ENCODE results near the gene PID1. TPM values are rescaled to one million over a fixed set of nuclear protein-coding genes. Genes with fewer than 3 reads are reported as not detected.

Gene PID1
- total RNA-seq, 1 experiment from 2014 or later: 2.9 TPM

DNA sequence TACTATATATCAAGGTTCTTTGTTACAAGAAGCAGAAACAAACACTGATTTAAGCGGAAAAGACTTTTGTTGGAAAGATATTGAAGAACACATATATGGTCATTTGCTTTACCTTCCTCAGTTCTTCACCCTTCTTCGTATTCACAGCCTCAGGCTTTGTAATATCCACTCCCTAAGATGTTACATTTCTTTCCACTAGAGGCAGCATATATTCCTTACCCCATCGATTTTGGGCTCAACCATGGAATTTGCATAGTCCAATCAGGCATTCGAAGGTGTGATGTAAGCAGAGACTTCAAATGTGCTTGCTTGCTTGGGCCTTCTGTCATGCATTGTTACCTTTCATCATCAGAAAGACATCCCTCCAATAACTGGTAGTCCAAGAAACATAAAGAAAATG is 287.4 kb downstream of the PID1 start:
- intact Hi-C loops (cut with micrococcal nuclease; ENCODE audit: unreplicated experiment) (no loop called here), in situ Hi-C loops (cut with HindIII; ENCODE audit: low pct_unique_long_range_greater_than_20kb, low sequenced_read_pairs) (no loop called here)
- ChIA-PET POLR2A (no interaction called here), CTCF (no interaction called here)
- TF ChIP-seq, protein P1, sequence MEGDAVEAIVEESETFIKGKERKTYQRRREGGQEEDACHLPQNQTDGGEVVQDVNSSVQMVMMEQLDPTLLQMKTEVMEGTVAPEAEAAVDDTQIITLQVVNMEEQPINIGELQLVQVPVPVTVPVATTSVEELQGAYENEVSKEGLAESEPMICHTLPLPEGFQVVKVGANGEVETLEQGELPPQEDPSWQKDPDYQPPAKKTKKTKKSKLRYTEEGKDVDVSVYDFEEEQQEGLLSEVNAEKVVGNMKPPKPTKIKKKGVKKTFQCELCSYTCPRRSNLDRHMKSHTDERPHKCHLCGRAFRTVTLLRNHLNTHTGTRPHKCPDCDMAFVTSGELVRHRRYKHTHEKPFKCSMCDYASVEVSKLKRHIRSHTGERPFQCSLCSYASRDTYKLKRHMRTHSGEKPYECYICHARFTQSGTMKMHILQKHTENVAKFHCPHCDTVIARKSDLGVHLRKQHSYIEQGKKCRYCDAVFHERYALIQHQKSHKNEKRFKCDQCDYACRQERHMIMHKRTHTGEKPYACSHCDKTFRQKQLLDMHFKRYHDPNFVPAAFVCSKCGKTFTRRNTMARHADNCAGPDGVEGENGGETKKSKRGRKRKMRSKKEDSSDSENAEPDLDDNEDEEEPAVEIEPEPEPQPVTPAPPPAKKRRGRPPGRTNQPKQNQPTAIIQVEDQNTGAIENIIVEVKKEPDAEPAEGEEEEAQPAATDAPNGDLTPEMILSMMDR (IDR thresholded peaks at IDR 0.05): no peak
- Histone ChIP-seq H3K27ac (ENCODE audit: low read length) (no peak overlapping the region), H3K36me3 (ENCODE audit: control insufficient read depth, insufficient read depth, low read length) (no peaks in the 10 kb centered on the region), H3K4me1 (ENCODE audit: control insufficient read depth, insufficient read depth, low read length) (no peaks in the 10 kb centered on the region), H3K9me3 (ENCODE audit: control insufficient read depth, insufficient read depth, low read depth, low read length) (peaks cover 3% of the 10 kb centered on the region; the same call in 1 of the 2 replicates), H3K27me3 (ENCODE audit: control insufficient read depth, insufficient read depth, low read length) (no peaks in the 10 kb centered on the region), H3K4me3 (ENCODE audit: low read depth in 2 of 2, low read length in 2 of 2) (no peak overlapping the region)
- DNase-seq (ENCODE audit: low read depth, low spot score): no peak
- ATAC-seq: no peak
- BruUV-seq (replicated peaks): no TSS peak

DNA sequence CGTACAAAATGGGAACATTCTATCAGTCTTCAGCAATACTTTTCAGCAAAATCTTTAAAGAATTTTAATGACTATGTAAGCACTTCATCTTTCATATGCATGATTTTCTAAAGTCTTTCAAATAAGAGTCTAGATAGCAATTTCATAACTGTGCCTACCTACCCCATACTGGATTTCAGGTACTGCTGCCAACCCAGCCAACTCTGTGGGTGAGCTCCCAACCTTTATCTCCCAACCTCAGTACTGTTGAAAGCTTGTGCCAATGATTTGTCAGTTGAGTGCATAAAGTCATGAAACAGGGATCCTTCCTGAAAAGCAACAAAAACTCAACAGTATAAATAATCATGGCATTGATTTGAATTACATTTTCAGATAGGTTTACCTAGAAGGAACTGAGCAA is 296.9 kb downstream of the PID1 start:
- Histone ChIP-seq H3K27me3 (ENCODE audit: control insufficient read depth, insufficient read depth, low read length) (no peaks in the 10 kb centered on the region), H3K36me3 (ENCODE audit: control insufficient read depth, insufficient read depth, low read length) (no peaks in the 10 kb centered on the region), H3K27ac (ENCODE audit: low read length) (no peak overlapping the region), H3K9me3 (ENCODE audit: control insufficient read depth, insufficient read depth, low read depth, low read length) (no peaks in the 10 kb centered on the region), H3K4me3 (ENCODE audit: low read depth in 2 of 2, low read length in 2 of 2) (no peak overlapping the region), H3K4me1 (ENCODE audit: control insufficient read depth, insufficient read depth, low read length) (no peaks in the 10 kb centered on the region)
- TF ChIP-seq SIN3A (IDR thresholded peaks at IDR 0.05; ENCODE audit: borderline replicate concordance, insufficient read depth, low read depth, low read length): no peak
- in situ Hi-C loops (cut with HindIII; ENCODE audit: low pct_unique_long_range_greater_than_20kb, low sequenced_read_pairs): no loop called here
- BruUV-seq (replicated peaks): no TSS peak
- intact Hi-C loops (cut with micrococcal nuclease; ENCODE audit: unreplicated experiment): no loop called here
- ChIA-PET POLR2A (no interaction called here), CTCF (no interaction called here)
- DNase-seq (ENCODE audit: low read depth, low spot score): no peak
- ATAC-seq: no peak

Data from Panc1 (cell line).